Endothelial cell (in vitro differentiated cells): ENCODE results near the gene RPL36AL. TPM values are rescaled to one million over a fixed set of nuclear protein-coding genes. Genes with fewer than 3 reads are reported as not detected.
A peak's percentile ranks its signal among the peaks of the same experiment; 100 is the strongest.

Experiments used
- DNase-seq: peaks from one replicate; pipeline ENCODE4 v3.0.0; 2021; ENCODE audit warnings: low spot score
- H3K27ac Mint-ChIP-seq: one replicate; pipeline ENCODE4 v1.8.0; 2021; ENCODE audit warnings: mixed read lengths, inconsistent platforms; ENCODE audit not compliant: unreplicated experiment
- H3K27me3 Mint-ChIP-seq: one replicate; pipeline ENCODE4 v1.8.0; 2021; ENCODE audit warnings: mild to moderate bottlenecking, moderate library complexity, mixed read lengths, inconsistent platforms; ENCODE audit not compliant: unreplicated experiment
- H3K36me3 Mint-ChIP-seq: one replicate; pipeline ENCODE4 v1.8.0; 2021; ENCODE audit warnings: mild to moderate bottlenecking, low read depth, mixed read lengths, inconsistent platforms; ENCODE audit not compliant: unreplicated experiment
- H3K4me1 Mint-ChIP-seq: one replicate; pipeline ENCODE4 v1.8.0; 2021; ENCODE audit warnings: mild to moderate bottlenecking, mixed read lengths, inconsistent platforms; ENCODE audit not compliant: unreplicated experiment
- H3K4me3 Mint-ChIP-seq: one replicate; pipeline ENCODE4 v1.8.0; 2021; ENCODE audit warnings: mild to moderate bottlenecking, mixed read lengths, inconsistent platforms; ENCODE audit not compliant: unreplicated experiment
- H3K9me3 Mint-ChIP-seq: one replicate; pipeline ENCODE4 v1.8.0; 2021; ENCODE audit warnings: mixed read lengths, inconsistent platforms; ENCODE audit not compliant: unreplicated experiment
- CTCF ChIP-seq: fragments of 200-600 bp; sonication (generic); IDR thresholded peaks from one replicate; pipeline ENCODE4 v1.5.0; 2021; ENCODE audit warnings: antibody characterized with exemption; ENCODE audit not compliant: unreplicated experiment
- total RNA-seq: library from RNA; stranded (reverse); fragmentation: NEBNext Ultra II Directional; extraction: Animal tissue kit (Norgen Biotek cat#: 25700); gene quantifications from one replicate; pipeline ENCODE4 v1.2.1, GENCODE V29; 2021; ENCODE audit not compliant: unreplicated experiment

Gene RPL36AL
- total RNA-seq, 1 donor from 2014 or later = 186 TPM

GRCh38 chr14:49583629-49584028, 36.8 kb downstream of the RPL36AL start:
- Mint-ChIP-seq H3K4me3 (peak overlapping the region; percentile 98), H3K27me3 (peaks cover 32% of the 10 kb centered on the region), H3K36me3 (peaks cover 39% of the 10 kb centered on the region), H3K9me3 (no peaks in the 10 kb centered on the region), H3K27ac (peak overlapping the region; percentile 92), H3K4me1 (peaks cover 30% of the 10 kb centered on the region)
- no peak for TF ChIP-seq CTCF
- DNase-seq = no peak

GRCh38 chr14:49582113-49582977, 38.1 kb downstream of the RPL36AL start:
- no peak for TF ChIP-seq CTCF
- peaks cover 45% of the 10 kb centered on the region for H3K36me3 Mint-ChIP-seq
- H3K27ac Mint-ChIP-seq = peak overlapping the region; percentile 76
- no peaks in the 10 kb centered on the region for H3K9me3 Mint-ChIP-seq
- peaks cover 30% of the 10 kb centered on the region for H3K4me1 Mint-ChIP-seq
- H3K4me3 Mint-ChIP-seq = peak overlapping the region; percentile 70
- peaks cover 32% of the 10 kb centered on the region for H3K27me3 Mint-ChIP-seq
- no peak for DNase-seq

- no peak for TF ChIP-seq CTCF
- no peak for DNase-seq
- H3K27ac Mint-ChIP-seq = peak overlapping the region; percentile 48
- peaks cover 24% of the 10 kb centered on the region for H3K27me3 Mint-ChIP-seq
- peaks cover 45% of the 10 kb centered on the region for H3K36me3 Mint-ChIP-seq
- H3K4me3 Mint-ChIP-seq = peak overlapping the region; percentile 70
- H3K4me1 Mint-ChIP-seq = peaks cover 30% of the 10 kb centered on the region
- H3K9me3 Mint-ChIP-seq = no peaks in the 10 kb centered on the region
Observed at GRCh38 chr14:49581209-49582112, 39.0 kb downstream of the RPL36AL start.

- H3K9me3 Mint-ChIP-seq = no peaks in the 10 kb centered on the region
- no peak overlapping the region for H3K27ac Mint-ChIP-seq
- peaks cover 20% of the 10 kb centered on the region for H3K4me1 Mint-ChIP-seq
- TF ChIP-seq CTCF = no peak
- no peak for DNase-seq
- H3K4me3 Mint-ChIP-seq = no peak overlapping the region
- H3K36me3 Mint-ChIP-seq = peaks cover 35% of the 10 kb centered on the region
- peaks cover 11% of the 10 kb centered on the region for H3K27me3 Mint-ChIP-seq
Observed at GRCh38 chr14:49579841-49580240, 40.6 kb downstream of the RPL36AL start.
